Neuronal stem cell (in vitro differentiated cells): ENCODE measurements around the gene TP63.

ENCODE experiments used
- DNase-seq: peaks from one replicate; pipeline ENCODE4 v3.0.0-alpha.2; 2013; ENCODE audit warnings: low spot score
- H2AFZ ChIP-seq: one replicate; pipeline ENCODE4 v1.6.1; 2013; ENCODE audit warnings: mild to moderate bottlenecking, low read length, inconsistent platforms
- H2AK5ac ChIP-seq: 2 replicates; pipeline ENCODE4 v1.6.1; 2013; ENCODE audit warnings: low read depth, mild to moderate bottlenecking, inconsistent platforms, low read length, moderate library complexity, mixed read lengths
- H2BK120ac ChIP-seq: 2 replicates; pipeline ENCODE4 v1.6.1; 2013; ENCODE audit warnings: low read depth, mild to moderate bottlenecking, inconsistent platforms, low read length, moderate library complexity, mixed read lengths
- H2BK12ac ChIP-seq: one replicate; pipeline ENCODE4 v1.6.1; 2013; ENCODE audit warnings: low read length, inconsistent platforms
- H2BK15ac ChIP-seq: 2 replicates; pipeline ENCODE4 v1.6.1; 2013; ENCODE audit warnings: mild to moderate bottlenecking, low read length, inconsistent platforms, mixed read lengths
- H2BK5ac ChIP-seq: one replicate; pipeline ENCODE4 v1.6.1; 2013; ENCODE audit warnings: inconsistent platforms, mild to moderate bottlenecking, low read length, moderate library complexity
- H3K14ac ChIP-seq: one replicate; pipeline ENCODE4 v1.6.1; 2013; ENCODE audit warnings: low read length, inconsistent platforms
- H3K18ac ChIP-seq: 2 replicates; pipeline ENCODE4 v1.6.1; 2013; ENCODE audit warnings: low read length, inconsistent platforms
- H3K23ac ChIP-seq: 2 replicates; pipeline ENCODE4 v1.6.1; 2013; ENCODE audit warnings: low read depth, mild to moderate bottlenecking, mixed read lengths, low read length, inconsistent platforms; ENCODE audit not compliant: poor library complexity
- H3K27ac ChIP-seq: replicated peaks from 3 replicates; pipeline ENCODE4 v1.5.1; 2013; ENCODE audit warnings: low read length, inconsistent platforms
- H3K27me3 ChIP-seq, 3 experiments: 2 replicates each; pipeline ENCODE4 v1.6.1; 2013; ENCODE audit warnings: low read length in 3 of 3, mild to moderate bottlenecking in 2 of 3, inconsistent platforms in 1 of 3, low read depth in 1 of 3, mixed read lengths in 1 of 3, moderate library complexity in 1 of 3; ENCODE audit not compliant: control insufficient read depth in 3 of 3, insufficient read depth in 3 of 3
- H3K36me3 ChIP-seq, 2 donors: replicated peaks in 1 of 2; 2 replicates each; pipeline ENCODE4 v1.6.1; 2013; ENCODE audit warnings: low read length in 2 of 2; ENCODE audit not compliant: control insufficient read depth in 2 of 2, insufficient read depth in 2 of 2
- H3K4ac ChIP-seq: 2 replicates; pipeline ENCODE4 v1.6.1; 2013; ENCODE audit warnings: inconsistent platforms, mild to moderate bottlenecking, low read length, moderate library complexity
- H3K4me1 ChIP-seq, 2 donors: 1 replicate in 1 of 2; 2 replicates in 1 of 2; pipeline ENCODE4 v1.6.1; 2013; ENCODE audit warnings: low read length in 2 of 2, low read depth in 1 of 2; ENCODE audit not compliant: control insufficient read depth in 2 of 2, insufficient read depth in 1 of 2
- H3K4me2 ChIP-seq: one replicate; pipeline ENCODE4 v1.6.1; 2013; ENCODE audit warnings: mild to moderate bottlenecking, low read length, inconsistent platforms; ENCODE audit not compliant: insufficient read depth, poor library complexity, severe bottlenecking
- H3K4me3 ChIP-seq, 2 donors: 2 replicates each; pipeline ENCODE4 v1.5.1; 2013; ENCODE audit warnings: low read length in 2 of 2, mild to moderate bottlenecking in 2 of 2, inconsistent platforms in 1 of 2, moderate library complexity in 1 of 2
- H3K79me1 ChIP-seq: one replicate; pipeline ENCODE4 v1.6.1; 2013; ENCODE audit warnings: low read depth, mild to moderate bottlenecking, inconsistent platforms, low read length, moderate library complexity
- H3K9ac ChIP-seq: one replicate; pipeline ENCODE4 v1.6.1; 2013; ENCODE audit warnings: mild to moderate bottlenecking, low read depth, low read length, inconsistent platforms; ENCODE audit not compliant: poor library complexity
- H3K9me3 ChIP-seq, 2 donors: replicated peaks in 1 of 2; 2 replicates each; pipeline versions ENCODE3 to v1.6.1; 2013; ENCODE audit warnings: low read length in 2 of 2, mild to moderate bottlenecking in 2 of 2, inconsistent platforms in 1 of 2, low read depth in 1 of 2, mixed read lengths in 1 of 2, moderate library complexity in 1 of 2; ENCODE audit not compliant: control insufficient read depth in 2 of 2, insufficient read depth in 1 of 2
- H4K8ac ChIP-seq: one replicate; pipeline ENCODE4 v1.6.1; 2013; ENCODE audit warnings: low read depth, mild to moderate bottlenecking, inconsistent platforms, low read length, moderate library complexity
- H4K91ac ChIP-seq: one replicate; pipeline ENCODE4 v1.6.1; 2013; ENCODE audit warnings: low read length, low read depth, mild to moderate bottlenecking, inconsistent platforms; ENCODE audit not compliant: poor library complexity
- WGBS, 2 donors: extraction: QIAGEN DNeasy Blood & Tissue Kit; methylation state at CpG; one replicate each; pipeline ENCODE4 v1.1.7; 2013; ENCODE audit warnings: missing lambda C conversion rate in 2 of 2, mixed read lengths in 1 of 2; ENCODE audit not compliant: insufficient read length in 2 of 2, insufficient replicate concordance in 1 of 2; ENCODE audit errors: extremely low coverage in 2 of 2; 5-methylcytosine and 5-hydroxymethylcytosine counted together

The TP63 gene

GRCh38 chr3:189635339-189635738 lies 4.2 kb downstream of the TP63 start:
- Histone ChIP-seq H2BK120ac (no peak overlapping the region), H3K4ac (no peak overlapping the region), H3K36me3 (no peaks in the 10 kb centered on the region), H2BK5ac (no peak overlapping the region), H3K4me2 (no peak overlapping the region), H3K9ac (no peak overlapping the region), H3K14ac (no peak overlapping the region), H3K79me1 (no peaks in the 10 kb centered on the region), H2AK5ac (no peak overlapping the region), H2BK12ac (no peak overlapping the region), H3K9me3 (no peaks in the 10 kb centered on the region), H4K8ac (no peak overlapping the region), H3K23ac (no peak overlapping the region), H3K4me3 (no peak overlapping the region), H2AFZ (no peak overlapping the region), H3K27ac (no peak overlapping the region), H2BK15ac (no peak overlapping the region), H3K27me3 (no peaks in the 10 kb centered on the region), H4K91ac (no peak overlapping the region), H3K18ac (no peak overlapping the region), H3K4me1 (no peaks in the 10 kb centered on the region)
- WGBS, 2 donors: no CpG with 5 or more reads among the region's 3 CpGs
- DNase-seq: no peak

- H3K27me3 ChIP-seq: no peaks in the 10 kb centered on the region
- H3K18ac ChIP-seq: no peak overlapping the region
- H3K9me3 ChIP-seq: no peaks in the 10 kb centered on the region
- no peak overlapping the region for H2AFZ ChIP-seq
- no peak overlapping the region for H2AK5ac ChIP-seq
- H3K4me2 ChIP-seq: no peak overlapping the region
- H3K79me1 ChIP-seq: no peaks in the 10 kb centered on the region
- no peak overlapping the region for H3K27ac ChIP-seq
- no peak for DNase-seq
- H2BK5ac ChIP-seq: no peak overlapping the region
- H3K4ac ChIP-seq: no peak overlapping the region
- H3K4me1 ChIP-seq: no peaks in the 10 kb centered on the region
- H2BK12ac ChIP-seq: no peak overlapping the region
- H3K36me3 ChIP-seq: no peaks in the 10 kb centered on the region
- WGBS, 2 donors: no CpG with 5 or more reads among the region's 5 CpGs
- H3K9ac ChIP-seq: no peak overlapping the region
- no peak overlapping the region for H4K8ac ChIP-seq
- no peak overlapping the region for H3K23ac ChIP-seq
- no peak overlapping the region for H2BK15ac ChIP-seq
- no peak overlapping the region for H2BK120ac ChIP-seq
- H4K91ac ChIP-seq: no peak overlapping the region
- no peak overlapping the region for H3K4me3 ChIP-seq
- H3K14ac ChIP-seq: no peak overlapping the region
These were observed 4.9 kb downstream of the TP63 start for GRCh38 chr3:189636048-189636447.

- H2AK5ac ChIP-seq: no peak overlapping the region
- H3K9me3 ChIP-seq: no peaks in the 10 kb centered on the region
- H3K27ac ChIP-seq: no peak overlapping the region
- no peak overlapping the region for H3K9ac ChIP-seq
- DNase-seq: no peak
- H2BK5ac ChIP-seq: no peak overlapping the region
- H3K36me3 ChIP-seq: no peaks in the 10 kb centered on the region
- no peak overlapping the region for H3K23ac ChIP-seq
- no peaks in the 10 kb centered on the region for H3K27me3 ChIP-seq
- no peaks in the 10 kb centered on the region for H3K4me1 ChIP-seq
- no peak overlapping the region for H3K18ac ChIP-seq
- no CpG with 5 or more reads among the region's 4 CpGs for WGBS, 2 donors
- H3K4me2 ChIP-seq: no peak overlapping the region
- H3K4me3 ChIP-seq: no peak overlapping the region
- no peaks in the 10 kb centered on the region for H3K79me1 ChIP-seq
- H3K4ac ChIP-seq: no peak overlapping the region
- H2BK12ac ChIP-seq: no peak overlapping the region
- H4K8ac ChIP-seq: no peak overlapping the region
- no peak overlapping the region for H2AFZ ChIP-seq
- no peak overlapping the region for H2BK15ac ChIP-seq
- H3K14ac ChIP-seq: no peak overlapping the region
- no peak overlapping the region for H2BK120ac ChIP-seq
- H4K91ac ChIP-seq: no peak overlapping the region
These were observed 6.6 kb downstream of the TP63 start for GRCh38 chr3:189637750-189638149.

- no CpG with 5 or more reads among the region's 4 CpGs for WGBS, 2 donors
- no peaks in the 10 kb centered on the region for H3K4me1 ChIP-seq
These were observed 7.3 kb downstream of the TP63 start for GRCh38 chr3:189638276-189639031.

More at GRCh38 chr3:189638276-189639031, 7.3 kb downstream of the TP63 start:
- no peak overlapping the region for H3K18ac ChIP-seq
- no peak overlapping the region for H2AFZ ChIP-seq
- H4K91ac ChIP-seq: no peak overlapping the region
- DNase-seq: no peak
- no peaks in the 10 kb centered on the region for H3K27me3 ChIP-seq
- H3K36me3 ChIP-seq: no peaks in the 10 kb centered on the region
- H3K14ac ChIP-seq: no peak overlapping the region
- no peak overlapping the region for H2BK15ac ChIP-seq
- no peak overlapping the region for H3K4ac ChIP-seq
- H2BK5ac ChIP-seq: no peak overlapping the region
- H3K9ac ChIP-seq: no peak overlapping the region
- no peaks in the 10 kb centered on the region for H3K9me3 ChIP-seq
- H3K4me2 ChIP-seq: no peak overlapping the region
- H2AK5ac ChIP-seq: no peak overlapping the region
- no peak overlapping the region for H4K8ac ChIP-seq
- H3K4me3 ChIP-seq: no peak overlapping the region
- H3K23ac ChIP-seq: no peak overlapping the region
- H3K79me1 ChIP-seq: no peaks in the 10 kb centered on the region
- no peak overlapping the region for H3K27ac ChIP-seq
- no peak overlapping the region for H2BK120ac ChIP-seq
- H2BK12ac ChIP-seq: no peak overlapping the region
